DND-41 (cell line): ENCODE results near the gene EDDM13.

Source experiments
- EZH2 ChIP-seq: IDR thresholded peaks from 3 replicates; pipeline ENCODE4 v1.6.1; 2012; ENCODE audit warnings: borderline replicate concordance, low read depth, mild to moderate bottlenecking, moderate library complexity, low read length, inconsistent platforms; ENCODE audit not compliant: severe bottlenecking
- TF ChIP-seq, protein P1 (sequence below): IDR thresholded peaks from 2 replicates; pipeline ENCODE4 v1.5.1; 2012; ENCODE audit warnings: borderline replicate concordance, low read length, moderate library complexity, mild to moderate bottlenecking; ENCODE audit not compliant: poor library complexity, severe bottlenecking; ENCODE audit errors: extremely low read depth

DNA sequence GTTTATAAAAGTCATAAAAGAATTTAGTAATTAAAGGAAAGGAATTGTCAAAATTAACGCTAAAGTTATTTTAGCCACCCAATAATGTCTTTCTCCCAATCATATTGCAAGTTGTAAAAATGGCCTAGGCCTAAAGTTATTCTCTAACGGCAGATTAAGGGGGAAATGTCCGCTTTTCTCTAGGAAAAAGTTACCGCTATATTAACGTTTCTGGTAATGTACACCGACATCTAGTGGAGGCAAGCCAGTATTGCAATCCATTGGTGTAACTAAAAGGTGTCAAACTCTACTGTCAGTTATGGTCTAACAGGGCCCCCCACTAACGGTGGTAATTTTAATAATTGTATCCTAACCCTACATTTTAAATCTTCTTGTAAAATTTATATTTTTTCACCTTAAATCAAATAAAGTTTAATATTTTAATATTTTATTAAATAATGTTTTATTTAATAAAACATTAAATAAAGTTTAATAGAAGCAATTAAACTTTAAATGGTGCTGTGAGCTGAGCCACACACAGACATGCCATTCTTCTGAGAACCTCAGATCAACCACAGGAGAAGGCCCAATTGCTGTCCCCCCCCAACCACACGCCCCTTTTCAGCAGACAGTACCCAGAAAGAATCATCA, 78.0 kb downstream of the EDDM13 start:
- TF ChIP-seq, protein P1, sequence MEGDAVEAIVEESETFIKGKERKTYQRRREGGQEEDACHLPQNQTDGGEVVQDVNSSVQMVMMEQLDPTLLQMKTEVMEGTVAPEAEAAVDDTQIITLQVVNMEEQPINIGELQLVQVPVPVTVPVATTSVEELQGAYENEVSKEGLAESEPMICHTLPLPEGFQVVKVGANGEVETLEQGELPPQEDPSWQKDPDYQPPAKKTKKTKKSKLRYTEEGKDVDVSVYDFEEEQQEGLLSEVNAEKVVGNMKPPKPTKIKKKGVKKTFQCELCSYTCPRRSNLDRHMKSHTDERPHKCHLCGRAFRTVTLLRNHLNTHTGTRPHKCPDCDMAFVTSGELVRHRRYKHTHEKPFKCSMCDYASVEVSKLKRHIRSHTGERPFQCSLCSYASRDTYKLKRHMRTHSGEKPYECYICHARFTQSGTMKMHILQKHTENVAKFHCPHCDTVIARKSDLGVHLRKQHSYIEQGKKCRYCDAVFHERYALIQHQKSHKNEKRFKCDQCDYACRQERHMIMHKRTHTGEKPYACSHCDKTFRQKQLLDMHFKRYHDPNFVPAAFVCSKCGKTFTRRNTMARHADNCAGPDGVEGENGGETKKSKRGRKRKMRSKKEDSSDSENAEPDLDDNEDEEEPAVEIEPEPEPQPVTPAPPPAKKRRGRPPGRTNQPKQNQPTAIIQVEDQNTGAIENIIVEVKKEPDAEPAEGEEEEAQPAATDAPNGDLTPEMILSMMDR = peak; percentile 84
- TF ChIP-seq EZH2 = no peak
